ENCODE measurements around the gene CRMP1.

DNA sequence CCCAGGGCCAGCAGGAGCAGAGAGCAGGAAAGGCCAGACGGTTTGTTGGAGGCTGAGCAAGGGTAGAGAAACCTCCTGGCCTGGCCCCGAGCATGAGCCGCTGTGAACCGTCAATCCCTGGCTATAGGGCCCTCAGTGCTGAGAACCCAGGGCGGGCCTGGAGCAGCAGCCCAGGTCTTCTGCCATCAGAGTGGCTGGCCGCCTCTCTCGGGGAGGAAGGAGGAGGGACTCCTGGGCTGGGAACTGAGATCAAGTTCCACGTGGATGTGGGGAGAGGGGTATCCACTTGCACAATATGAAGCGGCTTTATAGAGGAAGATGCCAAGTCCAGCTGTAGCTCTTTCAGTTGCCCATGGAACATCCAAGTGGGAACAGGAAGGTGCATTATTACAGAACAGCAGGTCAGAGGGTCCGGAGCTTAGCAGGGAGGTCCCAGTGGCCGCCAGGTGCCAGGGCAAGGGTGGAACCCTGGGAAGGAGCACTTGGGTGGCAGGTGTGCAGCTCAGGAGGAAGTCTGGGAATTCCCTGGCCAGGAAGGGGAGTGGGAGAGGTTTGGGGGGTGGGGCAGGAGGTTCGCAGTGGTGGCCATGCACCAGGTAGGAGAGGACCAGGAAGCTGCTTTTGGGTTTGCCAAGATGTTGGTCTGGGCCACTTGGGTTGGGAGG lies 31.7 kb upstream of the CRMP1 start:
- TF ChIP-seq BHLHE40 (IDR thresholded peaks at IDR 0.05; ENCODE audit: low read depth, low read length) = no peak
- TF ChIP-seq, protein P1, sequence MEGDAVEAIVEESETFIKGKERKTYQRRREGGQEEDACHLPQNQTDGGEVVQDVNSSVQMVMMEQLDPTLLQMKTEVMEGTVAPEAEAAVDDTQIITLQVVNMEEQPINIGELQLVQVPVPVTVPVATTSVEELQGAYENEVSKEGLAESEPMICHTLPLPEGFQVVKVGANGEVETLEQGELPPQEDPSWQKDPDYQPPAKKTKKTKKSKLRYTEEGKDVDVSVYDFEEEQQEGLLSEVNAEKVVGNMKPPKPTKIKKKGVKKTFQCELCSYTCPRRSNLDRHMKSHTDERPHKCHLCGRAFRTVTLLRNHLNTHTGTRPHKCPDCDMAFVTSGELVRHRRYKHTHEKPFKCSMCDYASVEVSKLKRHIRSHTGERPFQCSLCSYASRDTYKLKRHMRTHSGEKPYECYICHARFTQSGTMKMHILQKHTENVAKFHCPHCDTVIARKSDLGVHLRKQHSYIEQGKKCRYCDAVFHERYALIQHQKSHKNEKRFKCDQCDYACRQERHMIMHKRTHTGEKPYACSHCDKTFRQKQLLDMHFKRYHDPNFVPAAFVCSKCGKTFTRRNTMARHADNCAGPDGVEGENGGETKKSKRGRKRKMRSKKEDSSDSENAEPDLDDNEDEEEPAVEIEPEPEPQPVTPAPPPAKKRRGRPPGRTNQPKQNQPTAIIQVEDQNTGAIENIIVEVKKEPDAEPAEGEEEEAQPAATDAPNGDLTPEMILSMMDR (conservative IDR thresholded peaks at IDR 0.05; ENCODE audit: low read depth, low read length) = no peak
- TF ChIP-seq RFX5 (IDR thresholded peaks at IDR 0.05; ENCODE audit: low read depth, low read length) = no peak
- no peak for TF ChIP-seq SMC3 (IDR thresholded peaks at IDR 0.05; ENCODE audit: low read depth, low read length)
- no peak for TF ChIP-seq MAFK (IDR thresholded peaks at IDR 0.05; ENCODE audit: low read depth, low read length)
- no peak for TF ChIP-seq FOS (IDR thresholded peaks at IDR 0.05; ENCODE audit: low read depth, low read length)
- no peak for TF ChIP-seq MXI1 (IDR thresholded peaks at IDR 0.05; ENCODE audit: borderline replicate concordance, low read depth, low read length)
- TF ChIP-seq POLR2A (IDR thresholded peaks at IDR 0.05; ENCODE audit: low read depth, low read length) = no peak
